K562 (cell line): ENCODE data around the gene HIF1AN. TPM values are rescaled to one million over a fixed set of nuclear protein-coding genes. Genes with fewer than 3 reads are reported as not detected.

ENCODE experiments used
- CXXC5 ChIP-seq: fragments of 250-450 bp; sonication (Bioruptor Pico); IDR thresholded peaks from 2 replicates; pipeline ENCODE4 v1.8.0; 2022; ENCODE audit warnings: inconsistent platforms, mild to moderate bottlenecking, moderate library complexity
- L3MBTL2 ChIP-seq: fragments of 450-650 bp; IDR thresholded peaks from 2 replicates; pipeline ENCODE4 v1.6.1; 2016; ENCODE audit warnings: mild to moderate bottlenecking, moderate library complexity
- NCOR1 ChIP-seq: fragments of 450-650 bp; IDR thresholded peaks from 2 replicates; pipeline ENCODE4 v1.6.1; 2016; ENCODE audit warnings: mild to moderate bottlenecking, moderate library complexity
- PRPF4 ChIP-seq: fragments of 200-400 bp; formaldehyde crosslinking; IDR thresholded peaks from one replicate; pipeline ENCODE4 v1.6.1; 2017; ENCODE audit warnings: low read length, low read depth, mild to moderate bottlenecking; ENCODE audit not compliant: insufficient read depth, poor library complexity, severe bottlenecking
- SPI1 ChIP-seq: IDR thresholded peaks from 2 replicates; pipeline ENCODE4 v1.6.1; 2011; ENCODE audit warnings: low read depth, low read length, control low read depth, borderline replicate concordance
- SREBF1 ChIP-seq: fragments of 150-350 bp; IDR thresholded peaks from 2 replicates; pipeline ENCODE4 v1.6.1; 2014; ENCODE audit warnings: antibody characterized with exemption, low read depth, low read length, borderline replicate concordance
- ZNF174 ChIP-seq: fragments of 250-450 bp; sonication (Bioruptor Pico); IDR thresholded peaks from 2 replicates; pipeline ENCODE4 v1.4.0; 2020; ENCODE audit warnings: mild to moderate bottlenecking
- polyA plus RNA-seq, 8 experiments: library from polyadenylated mRNA; depleted of rRNA in 4 of 8; stranded (reverse) in 5 of 8; unstranded in 3 of 8; fragments of >200 nt; fragmentation: Nextera tagmentation in 2 of 8; fragmentation: Illumina TruSeq in 1 of 8; extraction: Ambion mirVana in 2 of 8; extraction: Trizol in 1 of 8; gene quantifications; 2 replicates each; pipeline versions ENCODE4 v1.2.1 to v1.2.3, GENCODE V29; 2011 to 2014; ENCODE audit warnings: inconsistent platforms in 1 of 8, missing spikeins in 1 of 8
- total RNA-seq, 7 experiments: library from RNA; depleted of rRNA in 6 of 7; stranded (reverse); fragments of >200 nt in 6 of 7; fragmentation: Illumina TruSeq in 2 of 7; extraction: Trizol in 2 of 7; gene quantifications; 2 replicates each; pipeline versions ENCODE4 v1.2.1 to v1.2.3, GENCODE V29; 2011 to 2021; ENCODE audit warnings: low replicate concordance in 1 of 7
- TF ChIP-seq, protein P1 (sequence below), 2 experiments: IDR thresholded peaks; 2 replicates each; pipeline ENCODE4 v1.6.1; 2011; ENCODE audit warnings: borderline replicate concordance in 1 of 2, control low read depth in 1 of 2, low read depth in 1 of 2, low read length in 1 of 2, mild to moderate bottlenecking in 1 of 2, mixed read lengths in 1 of 2, moderate library complexity in 1 of 2; ENCODE audit not compliant: insufficient read depth in 1 of 2, insufficient read length in 1 of 2, poor library complexity in 1 of 2, severe bottlenecking in 1 of 2; ENCODE audit errors: extremely low read depth in 1 of 2
- TF ChIP-seq, protein P2 (sequence below): sonication (generic); formaldehyde crosslinking; IDR thresholded peaks from 2 replicates; pipeline ENCODE4 v1.8.0; 2022; ENCODE audit warnings: mild to moderate bottlenecking, missing genetic modification reagents
- TF ChIP-seq, protein P3 (sequence below), 2 experiments: fragments of 450-650 bp in 1 of 2; sonication (generic) in 1 of 2; formaldehyde crosslinking in 1 of 2; IDR thresholded peaks in 1 of 2; conservative IDR thresholded peaks in 1 of 2; 2 replicates each; pipeline versions ENCODE4 v1.6.1 to v1.8.1; 2016 to 2023; ENCODE audit warnings: mild to moderate bottlenecking in 2 of 2, moderate library complexity in 2 of 2, inconsistent platforms in 1 of 2, missing genetic modification reagents in 1 of 2
- TF ChIP-seq, protein P4 (sequence below): sonication (generic); formaldehyde crosslinking; IDR thresholded peaks from 2 replicates; pipeline ENCODE4 v1.8.0; 2022; ENCODE audit warnings: mild to moderate bottlenecking, missing genetic modification reagents
- TF ChIP-seq, protein P5 (sequence below): fragments of 450-650 bp; formaldehyde crosslinking; IDR thresholded peaks from 2 replicates; pipeline ENCODE4 v1.4.0; 2022; ENCODE audit warnings: mild to moderate bottlenecking, moderate library complexity
- TF ChIP-seq, protein P6 (sequence below): fragments of 450-650 bp; formaldehyde crosslinking; conservative IDR thresholded peaks from 2 replicates; pipeline ENCODE4 v1.4.0; 2022; ENCODE audit warnings: mild to moderate bottlenecking, missing genetic modification characterization

HIF1AN gene
- total and polyA plus RNA-seq, 9 of the 15 experiments (the other 6 are each of a cell fraction or from before 2014, with no cell fraction given), result 1.2 to 16.8 (median 6.9) TPM

DNA sequence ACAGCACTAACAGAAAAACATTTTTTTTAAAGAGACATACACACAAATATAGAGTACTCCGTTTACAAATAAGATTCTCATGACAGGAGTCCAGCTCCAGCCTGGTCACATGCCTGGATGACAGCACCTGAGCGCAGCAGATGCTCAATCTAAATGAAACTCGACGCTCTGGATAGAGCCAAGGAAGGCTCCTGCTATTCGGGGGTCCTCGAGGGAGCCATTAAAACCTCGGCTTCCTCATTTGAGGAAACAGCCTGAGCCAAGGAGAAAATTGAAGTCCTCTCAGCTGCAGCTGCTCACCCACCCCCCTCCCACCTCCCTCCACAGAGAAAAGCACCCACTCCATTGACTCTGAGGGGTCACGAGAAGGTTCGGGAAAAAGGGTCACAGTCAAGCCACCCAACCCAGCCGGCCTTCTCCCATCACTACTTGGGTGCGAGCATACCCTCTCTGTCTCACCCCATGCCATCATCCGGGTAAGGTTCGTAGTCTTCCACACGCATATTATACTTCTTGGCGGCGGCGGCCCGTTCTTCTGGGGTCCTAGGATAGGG is 6.7 kb upstream of the HIF1AN start (continued):
- TF ChIP-seq, protein P1, sequence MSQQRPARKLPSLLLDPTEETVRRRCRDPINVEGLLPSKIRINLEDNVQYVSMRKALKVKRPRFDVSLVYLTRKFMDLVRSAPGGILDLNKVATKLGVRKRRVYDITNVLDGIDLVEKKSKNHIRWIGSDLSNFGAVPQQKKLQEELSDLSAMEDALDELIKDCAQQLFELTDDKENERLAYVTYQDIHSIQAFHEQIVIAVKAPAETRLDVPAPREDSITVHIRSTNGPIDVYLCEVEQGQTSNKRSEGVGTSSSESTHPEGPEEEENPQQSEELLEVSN (IDR thresholded peaks at IDR 0.05; ENCODE audit: borderline replicate concordance in 1 of 2, extremely low read depth in 1 of 2, insufficient read depth in 1 of 2, insufficient read length in 1 of 2, low read depth in 1 of 2, low read length in 1 of 2, poor library complexity in 1 of 2, severe bottlenecking in 1 of 2), result peak in 1 of 2 experiments; percentile 49
- TF ChIP-seq NCOR1, result no peak
- no peak for TF ChIP-seq ZNF174 (CRISPR knock-in tag)
- TF ChIP-seq, protein P2, sequence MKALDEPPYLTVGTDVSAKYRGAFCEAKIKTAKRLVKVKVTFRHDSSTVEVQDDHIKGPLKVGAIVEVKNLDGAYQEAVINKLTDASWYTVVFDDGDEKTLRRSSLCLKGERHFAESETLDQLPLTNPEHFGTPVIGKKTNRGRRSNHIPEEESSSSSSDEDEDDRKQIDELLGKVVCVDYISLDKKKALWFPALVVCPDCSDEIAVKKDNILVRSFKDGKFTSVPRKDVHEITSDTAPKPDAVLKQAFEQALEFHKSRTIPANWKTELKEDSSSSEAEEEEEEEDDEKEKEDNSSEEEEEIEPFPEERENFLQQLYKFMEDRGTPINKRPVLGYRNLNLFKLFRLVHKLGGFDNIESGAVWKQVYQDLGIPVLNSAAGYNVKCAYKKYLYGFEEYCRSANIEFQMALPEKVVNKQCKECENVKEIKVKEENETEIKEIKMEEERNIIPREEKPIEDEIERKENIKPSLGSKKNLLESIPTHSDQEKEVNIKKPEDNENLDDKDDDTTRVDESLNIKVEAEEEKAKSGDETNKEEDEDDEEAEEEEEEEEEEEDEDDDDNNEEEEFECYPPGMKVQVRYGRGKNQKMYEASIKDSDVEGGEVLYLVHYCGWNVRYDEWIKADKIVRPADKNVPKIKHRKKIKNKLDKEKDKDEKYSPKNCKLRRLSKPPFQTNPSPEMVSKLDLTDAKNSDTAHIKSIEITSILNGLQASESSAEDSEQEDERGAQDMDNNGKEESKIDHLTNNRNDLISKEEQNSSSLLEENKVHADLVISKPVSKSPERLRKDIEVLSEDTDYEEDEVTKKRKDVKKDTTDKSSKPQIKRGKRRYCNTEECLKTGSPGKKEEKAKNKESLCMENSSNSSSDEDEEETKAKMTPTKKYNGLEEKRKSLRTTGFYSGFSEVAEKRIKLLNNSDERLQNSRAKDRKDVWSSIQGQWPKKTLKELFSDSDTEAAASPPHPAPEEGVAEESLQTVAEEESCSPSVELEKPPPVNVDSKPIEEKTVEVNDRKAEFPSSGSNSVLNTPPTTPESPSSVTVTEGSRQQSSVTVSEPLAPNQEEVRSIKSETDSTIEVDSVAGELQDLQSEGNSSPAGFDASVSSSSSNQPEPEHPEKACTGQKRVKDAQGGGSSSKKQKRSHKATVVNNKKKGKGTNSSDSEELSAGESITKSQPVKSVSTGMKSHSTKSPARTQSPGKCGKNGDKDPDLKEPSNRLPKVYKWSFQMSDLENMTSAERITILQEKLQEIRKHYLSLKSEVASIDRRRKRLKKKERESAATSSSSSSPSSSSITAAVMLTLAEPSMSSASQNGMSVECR (CRISPR knock-in tag), result peak; percentile 38; the same call in 1 of the 2 replicates
- no peak for TF ChIP-seq PRPF4
- TF ChIP-seq L3MBTL2, result peak; percentile 74
- TF ChIP-seq SPI1, result 0 out of 2 replicates have a peak, but pooled peaks have one; percentile 2
- TF ChIP-seq, protein P3, sequence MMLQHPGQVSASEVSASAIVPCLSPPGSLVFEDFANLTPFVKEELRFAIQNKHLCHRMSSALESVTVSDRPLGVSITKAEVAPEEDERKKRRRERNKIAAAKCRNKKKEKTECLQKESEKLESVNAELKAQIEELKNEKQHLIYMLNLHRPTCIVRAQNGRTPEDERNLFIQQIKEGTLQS (IDR thresholded peaks at IDR 0.05), result no peak
- TF ChIP-seq, protein P3 (CRISPR knock-in tag; conservative IDR thresholded peaks at IDR 0.05), result no peak
- TF ChIP-seq, protein P4, sequence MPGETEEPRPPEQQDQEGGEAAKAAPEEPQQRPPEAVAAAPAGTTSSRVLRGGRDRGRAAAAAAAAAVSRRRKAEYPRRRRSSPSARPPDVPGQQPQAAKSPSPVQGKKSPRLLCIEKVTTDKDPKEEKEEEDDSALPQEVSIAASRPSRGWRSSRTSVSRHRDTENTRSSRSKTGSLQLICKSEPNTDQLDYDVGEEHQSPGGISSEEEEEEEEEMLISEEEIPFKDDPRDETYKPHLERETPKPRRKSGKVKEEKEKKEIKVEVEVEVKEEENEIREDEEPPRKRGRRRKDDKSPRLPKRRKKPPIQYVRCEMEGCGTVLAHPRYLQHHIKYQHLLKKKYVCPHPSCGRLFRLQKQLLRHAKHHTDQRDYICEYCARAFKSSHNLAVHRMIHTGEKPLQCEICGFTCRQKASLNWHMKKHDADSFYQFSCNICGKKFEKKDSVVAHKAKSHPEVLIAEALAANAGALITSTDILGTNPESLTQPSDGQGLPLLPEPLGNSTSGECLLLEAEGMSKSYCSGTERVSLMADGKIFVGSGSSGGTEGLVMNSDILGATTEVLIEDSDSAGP (CRISPR knock-in tag), result 0 out of 2 replicates have a peak, but pooled peaks have one; percentile 44
- TF ChIP-seq, protein P5, sequence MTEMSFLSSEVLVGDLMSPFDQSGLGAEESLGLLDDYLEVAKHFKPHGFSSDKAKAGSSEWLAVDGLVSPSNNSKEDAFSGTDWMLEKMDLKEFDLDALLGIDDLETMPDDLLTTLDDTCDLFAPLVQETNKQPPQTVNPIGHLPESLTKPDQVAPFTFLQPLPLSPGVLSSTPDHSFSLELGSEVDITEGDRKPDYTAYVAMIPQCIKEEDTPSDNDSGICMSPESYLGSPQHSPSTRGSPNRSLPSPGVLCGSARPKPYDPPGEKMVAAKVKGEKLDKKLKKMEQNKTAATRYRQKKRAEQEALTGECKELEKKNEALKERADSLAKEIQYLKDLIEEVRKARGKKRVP (CRISPR knock-in tag), result no peak
- TF ChIP-seq, protein P6, sequence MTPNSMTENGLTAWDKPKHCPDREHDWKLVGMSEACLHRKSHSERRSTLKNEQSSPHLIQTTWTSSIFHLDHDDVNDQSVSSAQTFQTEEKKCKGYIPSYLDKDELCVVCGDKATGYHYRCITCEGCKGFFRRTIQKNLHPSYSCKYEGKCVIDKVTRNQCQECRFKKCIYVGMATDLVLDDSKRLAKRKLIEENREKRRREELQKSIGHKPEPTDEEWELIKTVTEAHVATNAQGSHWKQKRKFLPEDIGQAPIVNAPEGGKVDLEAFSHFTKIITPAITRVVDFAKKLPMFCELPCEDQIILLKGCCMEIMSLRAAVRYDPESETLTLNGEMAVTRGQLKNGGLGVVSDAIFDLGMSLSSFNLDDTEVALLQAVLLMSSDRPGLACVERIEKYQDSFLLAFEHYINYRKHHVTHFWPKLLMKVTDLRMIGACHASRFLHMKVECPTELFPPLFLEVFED (CRISPR knock-in tag), result no peak
- TF ChIP-seq CXXC5 (CRISPR knock-in tag), result no peak
- no peak for TF ChIP-seq SREBF1
- TF ChIP-seq, all 486 proteins: peak for 7
